ENCODE data around the gene CALCOCO1. TPM values are rescaled to one million over a fixed set of nuclear protein-coding genes. Genes with fewer than 3 reads are reported as not detected.
"Not testable (repeated sequence)": the region's sequence is repeated elsewhere in the genome, so short reads cannot be mapped to it uniquely, and the experiment has no call there.

Gene CALCOCO1
- total and polyA plus RNA-seq, 4 donors: 24.4 to 67.4 (median 43.2) TPM

DNA sequence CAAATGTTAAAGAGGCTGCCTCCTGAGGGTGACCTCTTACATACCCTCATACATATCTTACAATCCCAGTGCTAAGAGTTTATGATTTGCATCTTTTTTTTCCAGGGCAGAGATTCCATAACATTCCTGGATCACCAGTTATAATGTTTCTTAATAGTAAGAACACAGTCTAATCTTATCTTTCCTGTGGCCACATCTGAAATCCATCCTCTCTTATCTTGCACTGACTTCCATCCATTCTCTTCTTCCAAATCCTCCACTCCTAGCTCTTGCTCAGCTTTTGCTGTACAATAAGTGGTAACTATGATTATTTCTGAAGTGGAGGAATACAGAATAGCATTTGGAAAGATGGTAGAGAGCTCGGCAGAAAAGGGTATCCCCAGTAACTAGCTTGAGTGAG, 6.3 kb downstream of the CALCOCO1 start:
- DNase-seq (ENCODE audit: low spot score): no peak
- H3K4me1 ChIP-seq (ENCODE audit: control insufficient read depth in 4 of 4, insufficient read depth in 4 of 4, low read length in 3 of 4): peaks cover 0 to 2% (median under 1%) of the 10 kb centered on the region in 4 donors
- peaks cover 5 to 66% (median 53%) of the 10 kb centered on the region in 4 donors for H3K36me3 ChIP-seq (ENCODE audit: control insufficient read depth in 4 of 4, insufficient read depth in 3 of 4, low read depth in 1 of 4, low read length in 3 of 4)
- no peaks in the 10 kb centered on the region for H3K9me3 ChIP-seq (ENCODE audit: control insufficient read depth in 4 of 4, low read length in 3 of 4)
- WGBS: 96% methylated on average over 1 of the region's 1 CpG
- TF ChIP-seq NR2F2 (IDR thresholded peaks at IDR 0.05) (no peak), HNF4G (IDR thresholded peaks at IDR 0.05) (no peak), RXRA (IDR thresholded peaks at IDR 0.05) (no peak), FOXA2 (IDR thresholded peaks at IDR 0.05) (no peak), YY1 (IDR thresholded peaks at IDR 0.05) (no peak), REST (IDR thresholded peaks at IDR 0.05) (no peak), GABPA (IDR thresholded peaks at IDR 0.05 in 1 of 2, conservative IDR thresholded peaks at IDR 0.05 in 1 of 2) (no peak), TAF1 (conservative IDR thresholded peaks at IDR 0.05) (no peak), HNF4A (conservative IDR thresholded peaks at IDR 0.05) (no peak), RAD21 (IDR thresholded peaks at IDR 0.05) (no peak), FOXA1 (IDR thresholded peaks at IDR 0.05) (no peak)
- TF ChIP-seq, protein P1, sequence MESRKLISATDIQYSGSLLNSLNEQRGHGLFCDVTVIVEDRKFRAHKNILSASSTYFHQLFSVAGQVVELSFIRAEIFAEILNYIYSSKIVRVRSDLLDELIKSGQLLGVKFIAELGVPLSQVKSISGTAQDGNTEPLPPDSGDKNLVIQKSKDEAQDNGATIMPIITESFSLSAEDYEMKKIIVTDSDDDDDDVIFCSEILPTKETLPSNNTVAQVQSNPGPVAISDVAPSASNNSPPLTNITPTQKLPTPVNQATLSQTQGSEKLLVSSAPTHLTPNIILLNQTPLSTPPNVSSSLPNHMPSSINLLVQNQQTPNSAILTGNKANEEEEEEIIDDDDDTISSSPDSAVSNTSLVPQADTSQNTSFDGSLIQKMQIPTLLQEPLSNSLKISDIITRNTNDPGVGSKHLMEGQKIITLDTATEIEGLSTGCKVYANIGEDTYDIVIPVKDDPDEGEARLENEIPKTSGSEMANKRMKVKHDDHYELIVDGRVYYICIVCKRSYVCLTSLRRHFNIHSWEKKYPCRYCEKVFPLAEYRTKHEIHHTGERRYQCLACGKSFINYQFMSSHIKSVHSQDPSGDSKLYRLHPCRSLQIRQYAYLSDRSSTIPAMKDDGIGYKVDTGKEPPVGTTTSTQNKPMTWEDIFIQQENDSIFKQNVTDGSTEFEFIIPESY (IDR thresholded peaks at IDR 0.05): no peak
- TF ChIP-seq, protein P2, sequence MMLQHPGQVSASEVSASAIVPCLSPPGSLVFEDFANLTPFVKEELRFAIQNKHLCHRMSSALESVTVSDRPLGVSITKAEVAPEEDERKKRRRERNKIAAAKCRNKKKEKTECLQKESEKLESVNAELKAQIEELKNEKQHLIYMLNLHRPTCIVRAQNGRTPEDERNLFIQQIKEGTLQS (IDR thresholded peaks at IDR 0.05): no peak
- no peak overlapping the region for H3K4me3 ChIP-seq (ENCODE audit: low read depth in 1 of 3, low read length in 3 of 3)
- no peak overlapping the region for H3K27ac ChIP-seq (ENCODE audit: low read depth in 1 of 2, low read length in 2 of 2)
- no peak overlapping the region for H3K9ac ChIP-seq (ENCODE audit: low read depth in 1 of 2, low read length in 2 of 2)
- H3K27me3 ChIP-seq (ENCODE audit: control insufficient read depth in 4 of 4, insufficient read depth in 4 of 4, low read length in 3 of 4): no peaks in the 10 kb centered on the region

DNA sequence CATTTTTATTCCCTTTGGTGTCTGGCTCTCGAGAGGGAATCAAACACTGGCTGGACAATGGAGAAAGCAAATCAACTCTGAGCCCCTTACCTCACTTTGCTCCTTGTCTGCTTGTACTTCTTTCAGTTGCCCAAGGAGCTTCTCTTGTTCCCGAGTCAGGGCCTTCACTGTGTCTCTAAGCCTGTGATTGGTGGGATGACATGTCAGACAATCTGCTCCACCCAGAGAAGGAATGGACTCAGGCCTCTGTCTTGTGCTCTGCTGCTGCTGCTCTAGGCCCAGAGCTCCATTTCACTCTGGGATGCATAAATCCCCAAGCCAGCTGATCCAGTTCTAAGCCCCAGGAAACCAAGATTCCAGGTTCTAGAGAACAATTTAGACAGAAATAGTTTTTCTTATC, 7.6 kb downstream of the CALCOCO1 start:
- TF ChIP-seq EGR1 (IDR thresholded peaks at IDR 0.05; ENCODE audit: low read depth in 2 of 2) (no peak), MAX (IDR thresholded peaks at IDR 0.05) (no peak), HNF4G (IDR thresholded peaks at IDR 0.05) (no peak)
- Histone ChIP-seq H3K4me3 (ENCODE audit: low read depth in 1 of 3, low read length in 3 of 3) (no peak overlapping the region), H3K9me3 (ENCODE audit: control insufficient read depth in 4 of 4, low read length in 3 of 4) (no peaks in the 10 kb centered on the region), H3K27ac (ENCODE audit: low read depth in 1 of 2, low read length in 2 of 2) (no peak overlapping the region), H3K27me3 (ENCODE audit: control insufficient read depth in 4 of 4, insufficient read depth in 4 of 4, low read length in 3 of 4) (no peaks in the 10 kb centered on the region), H3K4me1 (ENCODE audit: control insufficient read depth in 4 of 4, insufficient read depth in 4 of 4, low read length in 3 of 4) (no peaks in the 10 kb centered on the region), H3K9ac (ENCODE audit: low read depth in 1 of 2, low read length in 2 of 2) (no peak overlapping the region), H3K36me3 (ENCODE audit: control insufficient read depth in 4 of 4, insufficient read depth in 3 of 4, low read depth in 1 of 4, low read length in 3 of 4) (peaks cover 5 to 76% (median 59%) of the 10 kb centered on the region in 4 donors)
- WGBS: 89% methylated on average over 2 of the region's 2 CpGs
- DNase-seq (ENCODE audit: low spot score): no peak

DNA sequence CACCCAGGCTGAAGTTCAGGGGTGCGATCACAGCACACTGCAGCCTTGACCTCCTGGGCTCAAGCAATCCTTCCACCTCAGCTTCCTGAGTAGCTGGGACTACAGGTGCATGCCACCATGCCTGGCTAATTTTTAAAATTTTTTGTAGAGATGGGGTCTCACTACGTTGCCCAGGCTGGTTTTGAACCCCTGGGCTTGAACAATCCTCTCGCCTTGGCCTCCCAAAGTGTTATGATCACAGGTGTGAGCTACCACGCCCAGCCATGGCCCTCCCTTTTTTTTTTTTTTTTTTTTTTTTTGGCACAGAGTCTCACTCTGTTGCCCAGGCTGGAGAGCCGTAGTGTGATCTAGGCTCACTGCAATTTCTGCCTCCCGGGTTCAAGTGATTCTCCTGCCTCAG, 8.7 kb downstream of the CALCOCO1 start:
- 95% methylated on average over 6 of the region's 6 CpGs for WGBS
- H3K4me3 ChIP-seq (ENCODE audit: low read depth in 1 of 3, low read length in 3 of 3); DNase-seq (ENCODE audit: low spot score); H3K4me1 ChIP-seq (ENCODE audit: control insufficient read depth in 4 of 4, insufficient read depth in 4 of 4, low read length in 3 of 4); H3K27me3 ChIP-seq (ENCODE audit: control insufficient read depth in 4 of 4, insufficient read depth in 4 of 4, low read length in 3 of 4); H3K27ac ChIP-seq (ENCODE audit: low read depth in 1 of 2, low read length in 2 of 2); H3K9me3 ChIP-seq (ENCODE audit: control insufficient read depth in 4 of 4, low read length in 3 of 4); H3K9ac ChIP-seq (ENCODE audit: low read depth in 1 of 2, low read length in 2 of 2): not testable (repeated sequence)
- H3K36me3 ChIP-seq (ENCODE audit: control insufficient read depth in 4 of 4, insufficient read depth in 3 of 4, low read depth in 1 of 4, low read length in 3 of 4): peaks cover 7 to 76% (median 63%) of the 10 kb centered on the region in 4 donors
